AG04450 (cell line): ENCODE measurements around the gene CDH13. TPM values are rescaled to one million over a fixed set of nuclear protein-coding genes. Genes with fewer than 3 reads are reported as not detected.

Experiments
- CTCF ChIA-PET: fragments of 300-600, 350-600 bp; formaldehyde crosslinking; extraction: SDS; loops from one replicate; lab custom pipeline; 2022; ENCODE audit warnings: antibody characterized with exemption, inconsistent platforms; lab: Charles Lee
- POLR2A ChIA-PET: fragments of 350-600 bp; formaldehyde crosslinking; extraction: SDS; loops from one replicate; lab custom pipeline; 2021; ENCODE audit warnings: antibody characterized with exemption, inconsistent platforms; lab: Yijun Ruan, JAX
- DNase-seq: peaks from one replicate; pipeline ENCODE4 v3.0.0-alpha.2; 2011; ENCODE audit warnings: low read depth, low spot score
- H3K27ac ChIP-seq: one replicate; pipeline ENCODE4 v1.5.1; 2012; ENCODE audit warnings: low read depth, low read length, control low read depth
- H3K27me3 ChIP-seq: one replicate; pipeline ENCODE4 v1.6.0; 2012; ENCODE audit warnings: low read length; ENCODE audit not compliant: control insufficient read depth, insufficient read depth
- H3K4me3 ChIP-seq: 2 replicates; pipeline ENCODE4 v1.5.1; 2011; ENCODE audit warnings: mild to moderate bottlenecking, low read depth, low read length, control low read depth
- H3K9me3 ChIP-seq: 2 replicates; pipeline ENCODE4 v1.5.1; 2012; ENCODE audit warnings: low read length; ENCODE audit not compliant: control insufficient read depth, insufficient read depth
- polyA plus RNA-seq: library from polyadenylated mRNA; depleted of rRNA; stranded (reverse); fragments of >200 nt; gene quantifications from 2 replicates; pipeline ENCODE4 v1.2.3, GENCODE V29; 2011
- TF ChIP-seq, protein P1 (sequence below): IDR thresholded peaks from 2 replicates; pipeline ENCODE4 v1.5.1; 2011; ENCODE audit warnings: low read depth, low read length, control low read depth, inconsistent platforms

Gene CDH13
- polyA plus RNA-seq, 1 experiment: 55.0 TPM

DNA sequence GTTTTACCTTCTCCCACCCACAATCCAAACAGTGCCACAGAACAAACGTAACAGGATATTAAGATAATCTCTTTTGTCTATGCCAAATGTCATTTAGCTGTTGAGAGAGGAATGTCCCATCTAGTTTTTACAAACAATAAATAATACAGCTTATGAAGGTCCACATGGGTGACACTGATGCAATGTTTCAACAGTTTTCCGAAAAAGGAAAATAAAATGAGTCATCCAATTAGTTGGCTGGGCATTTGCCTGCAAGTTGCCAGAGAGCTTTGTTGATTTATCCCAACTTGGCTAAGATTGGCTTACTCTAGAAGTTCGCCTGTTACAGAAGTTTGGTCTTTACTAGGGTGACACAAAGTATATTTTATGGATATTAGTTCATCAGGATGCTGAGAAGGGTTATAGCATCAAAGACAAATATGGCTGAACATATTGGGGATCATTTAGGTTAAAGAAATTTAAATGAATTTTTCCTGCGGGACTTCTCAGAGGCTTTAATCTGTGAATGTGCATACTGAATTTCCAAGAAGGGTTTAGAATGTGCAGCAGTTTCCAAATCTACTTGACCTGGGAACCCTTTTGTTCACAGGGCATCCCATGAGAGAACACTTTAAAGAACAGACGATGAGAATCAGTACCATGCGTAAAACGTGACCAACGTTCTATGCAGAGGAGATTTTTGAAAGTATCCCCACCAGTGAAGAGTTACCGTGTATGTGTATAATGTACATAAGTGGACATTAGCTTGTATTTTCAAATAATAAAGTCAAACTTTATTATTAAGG lies 73.1 kb downstream of the CDH13 start:
- POLR2A ChIA-PET: no interaction called here
- H3K4me3 ChIP-seq: no peak overlapping the region
- no peaks in the 10 kb centered on the region for H3K9me3 ChIP-seq
- TF ChIP-seq, protein P1, sequence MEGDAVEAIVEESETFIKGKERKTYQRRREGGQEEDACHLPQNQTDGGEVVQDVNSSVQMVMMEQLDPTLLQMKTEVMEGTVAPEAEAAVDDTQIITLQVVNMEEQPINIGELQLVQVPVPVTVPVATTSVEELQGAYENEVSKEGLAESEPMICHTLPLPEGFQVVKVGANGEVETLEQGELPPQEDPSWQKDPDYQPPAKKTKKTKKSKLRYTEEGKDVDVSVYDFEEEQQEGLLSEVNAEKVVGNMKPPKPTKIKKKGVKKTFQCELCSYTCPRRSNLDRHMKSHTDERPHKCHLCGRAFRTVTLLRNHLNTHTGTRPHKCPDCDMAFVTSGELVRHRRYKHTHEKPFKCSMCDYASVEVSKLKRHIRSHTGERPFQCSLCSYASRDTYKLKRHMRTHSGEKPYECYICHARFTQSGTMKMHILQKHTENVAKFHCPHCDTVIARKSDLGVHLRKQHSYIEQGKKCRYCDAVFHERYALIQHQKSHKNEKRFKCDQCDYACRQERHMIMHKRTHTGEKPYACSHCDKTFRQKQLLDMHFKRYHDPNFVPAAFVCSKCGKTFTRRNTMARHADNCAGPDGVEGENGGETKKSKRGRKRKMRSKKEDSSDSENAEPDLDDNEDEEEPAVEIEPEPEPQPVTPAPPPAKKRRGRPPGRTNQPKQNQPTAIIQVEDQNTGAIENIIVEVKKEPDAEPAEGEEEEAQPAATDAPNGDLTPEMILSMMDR: no peak
- CTCF ChIA-PET: no interaction called here
- DNase-seq: no peak
- H3K27ac ChIP-seq: no peak overlapping the region
- H3K27me3 ChIP-seq: no peaks in the 10 kb centered on the region

DNA sequence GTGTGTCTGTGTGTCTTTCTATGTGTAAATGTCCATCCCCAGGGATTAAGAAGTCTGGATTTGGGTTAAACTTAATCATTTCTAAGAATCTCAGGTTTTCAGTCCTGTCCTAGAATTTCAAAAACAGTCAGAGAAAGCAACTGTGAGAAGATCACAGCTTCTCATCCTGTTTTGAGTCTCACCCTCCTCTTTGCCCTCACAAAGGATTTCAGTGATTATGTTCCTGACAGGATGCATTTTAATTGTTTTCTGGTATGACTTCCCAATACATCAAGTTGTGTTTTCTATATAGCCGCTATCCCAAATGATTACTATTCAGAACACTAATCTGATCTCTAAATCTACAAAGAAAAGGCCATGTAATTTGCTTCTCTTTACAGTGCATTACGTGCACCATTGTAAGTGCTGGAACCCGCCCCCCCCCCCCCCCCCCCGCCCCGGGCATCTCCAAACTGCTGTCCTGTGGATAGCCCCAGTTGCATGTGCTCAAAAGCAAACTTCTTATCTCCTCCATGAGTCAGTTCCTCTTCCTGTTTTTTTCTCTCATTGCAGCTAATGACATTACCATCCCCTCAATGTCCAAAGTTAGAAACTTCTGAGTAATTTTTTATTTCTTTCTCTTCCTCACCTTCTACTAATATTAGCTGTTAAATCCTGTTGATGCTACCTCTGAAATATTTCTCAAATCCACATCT lies 73.9 kb downstream of the CDH13 start:
- H3K27me3 ChIP-seq: no peaks in the 10 kb centered on the region
- no peaks in the 10 kb centered on the region for H3K9me3 ChIP-seq
- no peak for DNase-seq
- TF ChIP-seq, protein P1: no peak
- POLR2A ChIA-PET: no interaction called here
- no peak overlapping the region for H3K4me3 ChIP-seq
- CTCF ChIA-PET: no interaction called here
- no peak overlapping the region for H3K27ac ChIP-seq

DNA sequence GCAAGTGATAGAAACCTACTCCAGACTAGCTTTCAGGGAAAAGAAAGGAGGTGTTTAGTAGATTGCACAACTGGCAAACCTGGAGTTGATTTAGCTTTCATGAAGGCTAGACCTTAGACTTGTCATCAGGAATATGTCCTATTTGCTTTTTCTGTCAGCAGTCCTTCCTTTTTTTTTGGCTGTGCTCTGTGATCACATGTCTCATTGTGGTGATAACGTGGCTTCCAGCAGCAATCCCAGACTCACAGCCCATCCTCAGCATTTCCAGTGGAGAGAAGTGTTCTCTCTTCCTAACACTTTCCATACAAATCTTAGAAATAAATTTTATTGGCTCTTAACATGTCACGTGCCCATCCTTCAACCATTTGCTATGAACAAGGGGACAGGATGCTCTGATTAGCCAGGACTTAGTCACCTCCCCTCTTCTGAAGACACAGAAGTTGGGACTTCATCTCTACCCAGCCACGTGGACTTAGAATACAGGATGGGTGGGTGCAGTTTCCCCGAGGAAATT lies 74.7 kb downstream of the CDH13 start:
- Histone ChIP-seq H3K27ac (no peak overlapping the region), H3K9me3 (no peaks in the 10 kb centered on the region), H3K27me3 (no peaks in the 10 kb centered on the region), H3K4me3 (no peak overlapping the region)
- DNase-seq: no peak
- POLR2A ChIA-PET: no interaction called here
- CTCF ChIA-PET: no interaction called here
- TF ChIP-seq, protein P1: no peak

DNA sequence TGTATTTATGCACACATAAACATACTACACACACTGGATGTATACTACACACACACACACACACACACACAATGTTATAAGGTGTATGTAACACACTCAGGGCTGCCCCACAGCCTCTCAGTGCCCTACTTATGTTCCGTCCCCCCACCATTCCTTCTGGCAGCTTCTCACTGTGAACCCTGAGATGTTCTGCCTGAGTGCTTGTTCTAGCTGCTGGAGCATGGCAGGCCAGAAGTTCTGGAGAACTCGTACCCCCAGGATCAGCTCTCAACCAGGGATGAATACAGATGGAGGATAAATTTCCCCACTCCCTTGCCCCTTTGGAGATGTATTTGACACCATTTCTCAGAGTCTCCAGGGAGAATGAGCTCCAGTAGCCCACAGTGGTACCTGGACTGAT lies 76.4 kb downstream of the CDH13 start:
- no peak for DNase-seq
- POLR2A ChIA-PET: interaction anchor here (0.7 kb wide), 1 partner anchor 59 kb away, joined by 3 read pairs; no protein-coding TSS in a partner anchor
- no peaks in the 10 kb centered on the region for H3K27me3 ChIP-seq
- CTCF ChIA-PET: interaction anchor here (0.9 kb wide), 1 partner anchor 34 kb away, joined by 3 read pairs; no protein-coding TSS in a partner anchor
- H3K27ac ChIP-seq: no peak overlapping the region
- TF ChIP-seq, protein P1: no peak
- H3K9me3 ChIP-seq: no peaks in the 10 kb centered on the region
- no peak overlapping the region for H3K4me3 ChIP-seq
